Right forelimb (tissue), 1 donor: ENCODE results near the gene LRRC36.
A peak's percentile ranks its signal among the peaks of the same experiment; 100 is the strongest.

Source experiments
- DNase-seq: peaks from one replicate; pipeline ENCODE4 v3.0.0-alpha.2; 2018

LRRC36 gene

DNA sequence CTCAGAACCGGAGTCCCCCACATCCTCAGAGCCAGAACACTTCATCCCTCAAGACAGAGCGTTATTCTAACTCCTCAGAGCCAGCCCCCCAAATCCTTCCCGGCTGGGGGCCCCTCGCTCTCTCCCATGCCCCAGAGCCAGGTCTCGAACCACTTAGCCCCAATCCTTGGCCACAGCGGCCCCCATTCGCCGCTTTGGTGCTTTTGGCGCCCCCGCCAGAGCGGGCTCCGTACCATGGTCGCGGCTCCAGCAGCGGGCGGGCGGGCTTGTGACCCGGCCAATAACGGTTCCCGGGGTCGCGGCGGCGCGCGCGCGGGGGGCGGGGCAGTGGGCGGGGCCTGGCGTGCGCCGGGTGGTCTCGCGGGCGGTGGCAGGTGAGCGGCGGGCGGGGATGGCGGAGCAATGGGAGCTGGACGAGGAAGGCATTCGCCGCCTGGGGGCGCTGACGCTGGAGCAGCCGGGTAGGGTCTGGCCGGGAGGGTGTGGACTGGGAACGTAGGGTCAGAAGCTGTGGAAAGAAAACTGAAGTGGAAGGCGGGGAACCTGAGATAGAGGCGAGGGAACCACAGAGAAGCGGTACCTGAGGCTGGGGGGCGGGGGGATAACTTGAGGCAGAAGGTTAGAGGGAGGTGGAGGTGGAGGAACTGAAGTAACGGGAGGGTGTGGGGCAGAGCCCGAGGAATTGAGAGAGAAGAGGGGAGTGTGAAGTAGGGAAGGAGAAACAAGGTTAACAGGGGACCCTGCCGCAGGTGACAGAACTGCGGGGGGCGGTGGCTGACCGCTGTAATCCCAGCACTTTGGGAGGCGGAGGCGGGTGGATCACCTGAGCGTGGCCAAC, at the start of gene LRRC36, which contains the start of gene KCTD19:
LRRC36 (plus strand) TSS at position 344 of the 838 bp plus-strand sequence; CDS start at position 392, 48 bp downstream.
KCTD19 (minus strand) TSS at position 270 of the 838 bp plus-strand sequence; CDS start at position 236, 34 bp downstream.
- DNase-seq, result peak; percentile 77

GRCh38 chr16:67277294-67277998, 49.2 kb upstream of the LRRC36 start:
- peak; percentile 60 for DNase-seq

- no peak for DNase-seq
Measured at GRCh38 chr16:67277999-67278772, 48.4 kb upstream of the LRRC36 start.

- no peak for DNase-seq
Measured at GRCh38 chr16:67278773-67279295, 47.8 kb upstream of the LRRC36 start.

GRCh38 chr16:67279296-67280089, 47.1 kb upstream of the LRRC36 start, which contains the start of gene PLEKHG4:
Gene PLEKHG4, plus strand, starts transcription at chr16:67279532. Its CDS starts 513 bp downstream, at chr16:67280045.
- DNase-seq, result peak; percentile 84

- no peak for DNase-seq
Measured at GRCh38 chr16:67280090-67281015, 46.3 kb upstream of the LRRC36 start.

- no peak for DNase-seq
Measured at GRCh38 chr16:67281536-67282446, 44.8 kb upstream of the LRRC36 start.

- DNase-seq, result no peak
Measured at GRCh38 chr16:67282447-67282805, 44.2 kb upstream of the LRRC36 start.

DNA sequence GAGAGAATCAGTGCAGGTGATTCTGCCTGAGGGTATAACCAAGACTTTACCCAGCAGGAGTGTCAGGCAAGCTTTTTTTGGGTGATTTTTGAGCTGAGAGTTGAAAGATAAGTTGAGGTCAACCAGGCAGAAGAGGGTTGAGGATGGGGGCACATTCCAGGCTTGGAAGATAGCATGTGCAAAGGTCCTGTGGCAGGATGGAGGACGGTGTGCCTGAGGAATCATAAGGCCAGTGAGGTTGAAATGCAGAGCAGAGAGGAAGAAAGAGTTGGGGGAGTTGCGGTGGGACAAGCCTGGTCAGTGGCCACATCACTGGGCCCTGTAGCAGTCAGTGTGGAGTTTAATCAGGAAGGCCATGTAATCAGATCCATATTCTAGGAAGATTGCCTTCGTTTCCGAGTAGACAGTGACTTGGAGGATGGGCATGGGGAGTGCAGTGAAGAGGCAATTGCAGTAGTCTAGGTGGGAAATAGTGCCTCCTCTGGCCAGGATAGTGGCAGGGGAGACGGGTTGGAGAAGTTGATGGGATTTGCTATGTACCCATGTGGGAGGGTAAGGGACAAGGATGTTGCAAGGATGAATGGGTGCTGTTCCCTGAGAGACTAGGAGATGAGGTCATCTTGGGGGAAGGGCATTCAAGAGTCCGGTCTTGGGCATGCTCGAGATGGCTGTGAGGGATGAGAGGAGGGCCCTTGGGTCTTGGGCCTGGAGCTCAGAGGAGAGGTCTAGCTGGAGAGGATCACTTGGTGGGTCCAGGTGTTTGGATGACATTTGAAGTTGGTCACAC, 43.4 kb upstream of the LRRC36 start:
- DNase-seq, result no peak

- DNase-seq, result no peak
Measured at GRCh38 chr16:67283826-67284555, 42.6 kb upstream of the LRRC36 start.

- no peak for DNase-seq
Measured at GRCh38 chr16:67284699-67285646, 41.6 kb upstream of the LRRC36 start.

DNA sequence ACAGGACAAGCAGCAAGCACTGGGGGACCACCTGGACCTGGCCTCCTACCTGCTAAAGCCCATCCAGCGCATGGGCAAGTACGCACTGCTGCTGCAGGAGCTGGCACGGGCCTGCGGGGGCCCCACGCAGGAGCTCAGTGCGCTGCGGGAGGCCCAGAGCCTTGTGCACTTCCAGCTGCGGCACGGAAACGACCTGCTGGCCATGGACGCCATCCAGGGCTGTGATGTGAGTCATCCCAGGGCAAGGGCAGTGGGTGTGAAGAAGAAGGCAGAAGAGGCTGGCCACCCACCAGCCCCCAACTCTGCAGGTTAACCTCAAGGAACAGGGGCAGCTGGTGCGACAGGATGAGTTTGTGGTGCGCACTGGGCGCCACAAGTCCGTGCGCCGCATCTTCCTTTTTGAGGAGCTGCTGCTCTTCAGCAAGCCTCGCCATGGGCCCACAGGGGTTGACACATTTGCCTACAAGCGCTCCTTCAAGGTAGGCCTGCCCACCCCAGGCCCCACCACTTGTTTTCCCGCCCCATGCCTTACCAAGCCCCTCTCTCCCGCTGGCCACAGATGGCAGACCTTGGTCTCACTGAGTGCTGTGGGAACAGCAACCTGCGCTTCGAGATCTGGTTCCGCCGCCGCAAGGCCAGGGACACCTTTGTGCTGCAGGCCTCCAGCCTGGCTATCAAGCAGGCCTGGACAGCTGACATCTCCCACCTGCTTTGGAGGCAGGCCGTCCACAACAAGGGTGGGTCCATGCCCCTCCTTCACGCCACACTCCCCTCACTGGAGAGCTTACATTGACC, 40.0 kb upstream of the LRRC36 start:
- no peak for DNase-seq

GRCh38 chr16:67287960-67288359, 38.7 kb upstream of the LRRC36 start:
- no peak for DNase-seq

DNA sequence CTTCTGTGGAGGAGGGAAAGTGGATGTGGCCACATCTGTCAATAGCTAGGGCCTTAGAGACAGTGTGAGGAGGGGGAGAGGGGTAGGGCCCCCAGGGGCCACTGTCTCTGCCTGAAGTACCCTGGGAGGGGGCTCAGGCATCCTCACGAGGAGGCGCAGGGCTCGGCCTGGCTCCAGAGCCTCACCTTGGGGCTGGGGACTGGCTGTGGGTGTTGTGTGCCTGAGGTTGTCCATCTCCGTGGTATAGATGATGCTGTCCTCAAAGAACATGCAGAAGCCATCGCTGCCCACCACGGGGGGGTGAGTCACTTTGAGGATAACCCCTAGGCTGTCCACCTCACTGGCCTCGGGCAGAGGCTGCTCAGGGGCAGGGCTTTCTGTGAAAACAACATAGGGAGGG, 35.2 kb upstream of the LRRC36 start:
- no peak for DNase-seq

DNA sequence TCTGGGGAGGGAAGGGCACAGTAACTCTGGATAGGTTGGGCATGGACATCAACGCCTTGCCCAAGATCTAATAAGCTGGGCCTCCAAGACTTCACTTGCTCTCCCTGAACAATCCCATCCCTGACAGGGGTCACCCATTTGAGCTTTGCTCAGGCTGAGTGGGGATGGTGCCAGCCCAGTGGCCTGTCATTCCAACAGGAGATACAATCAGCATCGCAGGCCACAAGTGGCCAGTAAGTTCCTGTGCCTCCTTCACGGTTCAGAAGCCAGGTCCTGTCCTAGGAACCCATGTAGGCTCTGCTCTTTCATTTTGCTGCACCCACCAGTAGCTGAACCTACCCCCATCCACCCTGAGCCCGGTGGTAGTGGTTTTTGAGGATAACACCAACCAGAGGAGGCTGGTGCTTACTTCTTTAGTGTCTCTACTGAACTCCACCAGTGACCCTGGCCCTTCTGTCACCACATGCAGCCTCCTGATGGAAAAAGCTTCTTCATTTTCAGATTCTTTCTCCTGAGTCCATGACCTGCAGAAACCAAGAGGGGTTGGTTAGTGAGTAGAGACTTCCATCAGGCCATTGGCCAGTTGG, 32.4 kb upstream of the LRRC36 start:
- DNase-seq, result no peak

GRCh38 chr16:67294938-67295361, 31.7 kb upstream of the LRRC36 start:
- DNase-seq, result no peak
